GM12878 (cell line): ENCODE measurements around the gene GNPTG. TPM values are rescaled to one million over a fixed set of nuclear protein-coding genes. Genes with fewer than 3 reads are reported as not detected.

ENCODE experiments used
- ATAC-seq: fragments of 200-7000 bp; cut with Tn5 transposase; 3 replicates; pipeline ENCODE4 v1.9.1; 2020; ENCODE audit warnings: mild to moderate bottlenecking, moderate library complexity
- BruUV-seq: library from RNA; stranded (reverse); fragments of 400-500 nt; replicated peaks from 2 replicates; lab custom pipeline; 2021; lab: Mats Ljungman, UMichigan
- CTCF ChIA-PET: fragments of 300-600 bp; sonication (Branson Sonifier 250); formaldehyde crosslinking; extraction: SDS; loops from one replicate; lab custom pipeline; 2021; ENCODE audit warnings: inconsistent platforms; lab: Yijun Ruan, JAX
- POLR2A ChIA-PET: fragments of 350-600 bp; formaldehyde crosslinking; extraction: SDS; loops from one replicate; lab custom pipeline; 2021; ENCODE audit warnings: inconsistent platforms; lab: Charles Lee
- RAD21 ChIA-PET: fragments of 300-600 bp; sonication (Branson Sonifier 250); formaldehyde crosslinking; loops from one replicate; lab custom pipeline; 2023; ENCODE audit warnings: antibody characterized with exemption; ENCODE audit not compliant: unreplicated experiment; lab: Charles Lee
- SMC1A ChIA-PET: fragments of 300-600 bp; sonication (Branson Sonifier 250); formaldehyde crosslinking; loops from one replicate; lab custom pipeline; 2023; ENCODE audit not compliant: unreplicated experiment, uncharacterized antibody; lab: Charles Lee
- DNase-seq: peaks from one replicate; pipeline ENCODE4 v3.0.0-alpha.2; 2011; ENCODE audit warnings: low read depth, low spot score
- FAIRE-seq: peaks from 3 replicates; lab custom pipeline; 2011; peaks lifted over from hg19 to GRCh38; lab: Jason Lieb, UNC
- H2AFZ ChIP-seq: 2 replicates; pipeline ENCODE4 v1.6.0; 2011; ENCODE audit warnings: low read depth, low read length, control low read depth; ENCODE audit not compliant: control insufficient read depth
- H3K27ac ChIP-seq: 2 replicates; pipeline ENCODE4 v1.5.1; 2011; ENCODE audit warnings: control low read depth; ENCODE audit not compliant: control insufficient read depth, insufficient read depth
- H3K27me3 ChIP-seq, 2 experiments: replicated peaks in 1 of 2; 2 replicates each; pipeline versions ENCODE4 v1.6.0 to v1.6.1; 2011; ENCODE audit warnings: low read length in 1 of 2; ENCODE audit not compliant: control insufficient read depth in 2 of 2, insufficient read depth in 2 of 2
- H3K36me3 ChIP-seq, 2 experiments: 2 replicates each; pipeline ENCODE4 v1.5.1; 2011; ENCODE audit warnings: low read length in 1 of 2; ENCODE audit not compliant: control insufficient read depth in 2 of 2, insufficient read depth in 2 of 2
- H3K4me1 ChIP-seq: 2 replicates; pipeline ENCODE4 v1.6.1; 2011; ENCODE audit warnings: mild to moderate bottlenecking, low read length, moderate library complexity, mixed read lengths; ENCODE audit not compliant: control insufficient read depth, insufficient read depth
- H3K4me2 ChIP-seq: 2 replicates; pipeline ENCODE4 v1.6.0; 2011; ENCODE audit warnings: control low read depth; ENCODE audit not compliant: control insufficient read depth, insufficient read depth
- H3K4me3 ChIP-seq: fragments of 200-600 bp; sonication (generic); 2 replicates; pipeline ENCODE4 v1.5.1; 2016
- H3K79me2 ChIP-seq: 2 replicates; pipeline ENCODE4 v1.6.0; 2011; ENCODE audit warnings: low read length; ENCODE audit not compliant: control insufficient read depth, insufficient read depth
- H3K9ac ChIP-seq: 2 replicates; pipeline ENCODE4 v1.8.0; 2011; ENCODE audit warnings: low read length, control low read depth, mixed read lengths; ENCODE audit not compliant: control insufficient read depth, insufficient read depth
- H3K9me3 ChIP-seq: replicated peaks from 3 replicates; pipeline ENCODE4 v1.5.1; 2011; ENCODE audit warnings: mild to moderate bottlenecking, low read length; ENCODE audit not compliant: control insufficient read depth, insufficient read depth
- H4K20me1 ChIP-seq: 2 replicates; pipeline ENCODE4 v1.6.0; 2011; ENCODE audit not compliant: control insufficient read depth, insufficient read depth
- BHLHE40 ChIP-seq, 2 experiments: fragments of 450-650 bp in 1 of 2; IDR thresholded peaks; 2 replicates each; pipeline ENCODE4 v1.6.1; 2011 to 2017; ENCODE audit warnings: low read depth in 2 of 2, borderline replicate concordance in 1 of 2, improper control_type of control experiment in 1 of 2, low read length in 1 of 2, mild to moderate bottlenecking in 1 of 2
- FOXK2 ChIP-seq: fragments of 450-650 bp; IDR thresholded peaks from 2 replicates; pipeline ENCODE4 v1.6.1; 2017; ENCODE audit warnings: mild to moderate bottlenecking, moderate library complexity
- FOXM1 ChIP-seq: IDR thresholded peaks from 2 replicates; pipeline ENCODE4 v1.6.1; 2012; ENCODE audit warnings: low read depth, mild to moderate bottlenecking, inconsistent platforms, low read length, moderate library complexity
- GATAD2B ChIP-seq: fragments of 450-650 bp; conservative IDR thresholded peaks from 2 replicates; pipeline ENCODE4 v1.6.1; 2017; ENCODE audit warnings: low read depth, mild to moderate bottlenecking, moderate library complexity
- HDAC6 ChIP-seq: fragments of 200-600 bp; sonication (generic); IDR thresholded peaks from one replicate; pipeline ENCODE4 v1.8.0; 2017; ENCODE audit warnings: antibody characterized with exemption; ENCODE audit not compliant: unreplicated experiment
- NFXL1 ChIP-seq: fragments of 450-650 bp; IDR thresholded peaks from 2 replicates; pipeline ENCODE4 v1.6.1; 2017; ENCODE audit warnings: antibody characterized with exemption, mild to moderate bottlenecking, borderline replicate concordance
- RAD21 ChIP-seq: IDR thresholded peaks from 2 replicates; pipeline ENCODE4 v1.6.1; 2011; ENCODE audit warnings: mild to moderate bottlenecking, low read depth, low read length, moderate library complexity; ENCODE audit not compliant: insufficient read depth
- SREBF2 ChIP-seq: IDR thresholded peaks from 2 replicates; pipeline ENCODE4 v1.6.1; 2012; ENCODE audit warnings: mild to moderate bottlenecking, low read length
- TARDBP ChIP-seq: IDR thresholded peaks from 2 replicates; pipeline ENCODE4 v1.6.1; 2016; ENCODE audit warnings: borderline replicate concordance
- ZBED1 ChIP-seq: IDR thresholded peaks from 2 replicates; pipeline ENCODE4 v1.6.1; 2016; ENCODE audit warnings: borderline replicate concordance
- ZNF274 ChIP-seq: IDR thresholded peaks from one replicate; pipeline ENCODE4 v1.8.0; 2011; ENCODE audit not compliant: insufficient read length, insufficient read depth
- ZZZ3 ChIP-seq: IDR thresholded peaks from 2 replicates; pipeline ENCODE4 v1.6.1; 2011; ENCODE audit warnings: low read depth; ENCODE audit not compliant: control insufficient read depth, insufficient read length
- WGBS: methylation state at CpG from one replicate; pipeline ENCODE4 v1.1.6; 2016; ENCODE audit warnings: low lambda C conversion rate; ENCODE audit not compliant: insufficient replicate concordance, insufficient coverage; ENCODE audit errors: missing lambda C conversion rate; 5-methylcytosine and 5-hydroxymethylcytosine counted together
- in situ Hi-C: fragments of 300-500 bp; cut with MboI; formaldehyde crosslinking; loops from 9 replicates; pipeline ENCODE4 v1.14.3; 2018; ENCODE audit warnings: mixed read lengths
- intact Hi-C: fragments of 100-400 bp; cut with micrococcal nuclease; formaldehyde crosslinking; loops from one replicate; pipeline ENCODE4 v1.14.2; 2022; ENCODE audit not compliant: unreplicated experiment
- polyA plus RNA-seq, 11 experiments: library from polyadenylated mRNA; depleted of rRNA in 4 of 11; unstranded in 6 of 11; stranded (reverse) in 5 of 11; fragments of >200 nt; fragmentation: Nextera tagmentation in 4 of 11; fragmentation: Illumina TruSeq in 1 of 11; extraction: Ambion mirVana in 4 of 11; extraction: Trizol in 1 of 11; gene quantifications; 1 replicate in 1 of 11; 2 replicates in 10 of 11; pipeline versions ENCODE4 v1.2.1 to v1.2.3, GENCODE V29; 2011 to 2016; ENCODE audit warnings: inconsistent platforms in 2 of 11, missing spikeins in 2 of 11, low read depth in 1 of 11
- total RNA-seq, 4 experiments: library from RNA; depleted of rRNA in 3 of 4; stranded (reverse); fragments of >200 nt in 3 of 4; fragmentation: Illumina TruSeq in 1 of 4; extraction: Trizol in 1 of 4; gene quantifications; 2 replicates each; pipeline versions ENCODE4 v1.2.1 to v1.2.3, GENCODE V29; 2013 to 2021

Gene GNPTG
- total and polyA plus RNA-seq, 10 of the 15 experiments (the other 5 are each of a cell fraction or from before 2014, with no cell fraction given): 0.80 to 32.6 (median 20.9) TPM

DNA sequence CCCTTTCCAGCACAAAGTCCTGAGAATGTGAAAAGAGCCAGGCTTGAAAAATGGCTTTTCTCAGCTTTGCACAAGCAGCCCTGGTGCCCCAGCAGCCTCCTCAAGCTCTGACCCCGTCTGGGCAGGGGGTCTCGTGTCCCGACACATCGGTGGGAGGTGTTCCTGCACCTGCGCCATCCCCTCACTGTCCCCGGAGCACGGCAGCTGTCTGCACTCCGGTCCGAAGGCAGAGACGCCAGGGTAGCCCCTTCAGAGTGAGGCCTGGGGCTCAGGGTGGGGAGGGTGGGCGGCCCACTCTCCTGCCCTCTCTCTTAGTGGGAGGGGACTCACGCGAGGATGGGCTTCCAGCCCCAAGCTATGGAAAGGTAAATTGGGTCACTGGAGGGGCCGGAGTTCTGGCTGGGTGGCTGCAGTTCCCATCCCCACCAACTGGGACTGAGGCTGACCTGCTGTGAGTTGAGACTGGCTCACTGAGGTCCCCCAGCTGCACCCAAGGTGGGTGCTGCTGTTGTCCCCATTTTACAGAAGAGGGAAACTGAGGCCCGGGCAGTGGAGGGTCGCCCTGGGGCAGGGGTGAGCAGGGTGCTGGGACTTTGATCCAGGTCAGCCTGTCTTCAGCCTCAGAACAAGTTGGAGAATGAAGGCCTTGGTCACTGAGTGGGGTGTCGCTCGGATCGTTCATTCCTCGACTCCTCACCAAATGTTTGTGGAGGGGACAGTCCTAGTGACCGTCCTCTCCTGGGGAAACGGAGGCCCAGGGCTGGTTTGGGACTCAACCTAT lies 20.6 kb upstream of the GNPTG start:
- ATAC-seq (peak; percentile 17), FAIRE-seq (no peak), DNase-seq (no peak)
- CTCF ChIA-PET: interaction anchor here (0.6 kb wide), 1 partner anchor 150 kb away, joined by 3 read pairs; no protein-coding TSS in a partner anchor
- RAD21 ChIA-PET: no interaction called here
- intact Hi-C loops (no loop called here), in situ Hi-C loops (no loop called here)
- H3K36me3 ChIP-seq: no peaks in the 10 kb centered on the region
- SMC1A ChIA-PET: no interaction called here
- no peak overlapping the region for H2AFZ ChIP-seq
- H3K27ac ChIP-seq: no peak overlapping the region
- 39% methylated on average over 21 of the region's 22 CpGs for WGBS
- TF ChIP-seq ZBED1 (no peak), NFXL1 (0 out of 2 replicates have a peak, but pooled peaks have one; percentile 5)
- POLR2A ChIA-PET: interaction anchor here (0.5 to 1.0 kb wide), 2 partner anchors 11 to 38 kb away, joined by 3 to 6 read pairs; no protein-coding TSS in a partner anchor
- 0 out of 2 replicates have a peak overlapping the region, but pooled peaks have one; percentile 22 for H3K4me3 ChIP-seq
- H3K4me2 ChIP-seq: peak overlapping the region; percentile 40
- no peak overlapping the region for H3K9ac ChIP-seq
- H3K27me3 ChIP-seq: peaks cover 5 to 14% of the 10 kb centered on the region in 2 experiments; a peak in 3 of 4 replicates
- no TSS peak for BruUV-seq
- H4K20me1 ChIP-seq: no peaks in the 10 kb centered on the region
- H3K79me2 ChIP-seq: no peaks in the 10 kb centered on the region
- H3K4me1 ChIP-seq: peaks cover 9% of the 10 kb centered on the region; the same call in 1 of the 2 replicates
- H3K9me3 ChIP-seq: peaks cover 2% of the 10 kb centered on the region; the same call in 2 of the 3 replicates

DNA sequence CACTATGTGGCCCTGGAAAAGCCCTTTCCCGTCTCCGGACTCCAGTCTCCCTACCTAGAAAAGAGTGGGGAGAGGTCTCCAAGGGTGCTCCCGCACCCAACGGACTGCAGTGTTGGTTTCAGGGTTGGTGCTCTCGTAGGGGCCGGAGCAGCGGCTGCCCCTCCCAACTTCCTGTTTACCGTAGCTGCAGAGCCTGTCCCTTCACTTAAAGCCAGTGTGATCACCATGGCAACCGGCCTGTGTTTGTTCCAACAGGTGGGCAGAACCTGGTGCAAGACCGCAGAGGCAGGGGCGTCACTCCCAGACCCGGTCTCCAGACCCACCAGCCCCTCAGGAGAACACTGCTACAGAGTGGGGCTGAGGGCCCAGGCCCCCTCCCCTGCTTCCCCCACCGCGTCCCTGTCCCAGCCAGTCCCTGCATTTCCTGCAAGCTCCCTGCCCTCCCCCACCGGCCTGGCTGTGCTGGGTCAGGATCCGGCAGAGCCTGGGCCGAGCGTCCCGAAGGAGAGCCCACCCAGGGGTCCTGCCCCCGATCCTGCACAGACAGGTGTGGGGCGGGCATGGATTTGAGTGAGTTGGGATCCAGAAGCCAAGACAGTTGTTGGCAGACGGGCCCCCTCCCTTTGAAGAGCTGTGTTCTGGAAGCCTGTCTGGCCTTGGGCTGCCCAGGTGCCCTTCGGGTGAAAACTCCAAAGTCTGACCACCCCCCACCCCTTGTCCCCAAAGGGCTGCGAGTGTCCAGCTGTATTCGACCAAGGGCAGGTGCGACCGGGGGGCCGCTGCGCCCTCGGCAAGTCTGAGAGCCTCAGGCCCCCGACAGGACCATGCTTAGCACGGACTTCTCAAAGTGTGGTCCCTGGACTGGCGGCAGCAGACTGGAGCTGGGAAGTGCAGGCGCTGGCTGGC lies 19.8 kb upstream of the GNPTG start:
- H3K9ac ChIP-seq: no peak overlapping the region
- CTCF ChIA-PET: no interaction called here
- ATAC-seq (peak; percentile 87), FAIRE-seq (no peak), DNase-seq (peak; percentile 39)
- peaks cover 5 to 14% of the 10 kb centered on the region in 2 experiments; a peak in 3 of 4 replicates for H3K27me3 ChIP-seq
- H3K4me3 ChIP-seq: 0 out of 2 replicates have a peak overlapping the region, but pooled peaks have one; percentile 22
- peaks cover 2% of the 10 kb centered on the region; the same call in 2 of the 3 replicates for H3K9me3 ChIP-seq
- SMC1A ChIA-PET: interaction anchor here (0.6 kb wide), 1 partner anchor 269 kb away, joined by 3 read pairs; no protein-coding TSS in a partner anchor
- H3K27ac ChIP-seq: no peak overlapping the region
- peak overlapping the region; percentile 40 for H3K4me2 ChIP-seq
- no peaks in the 10 kb centered on the region for H3K36me3 ChIP-seq
- no peaks in the 10 kb centered on the region for H4K20me1 ChIP-seq
- H3K4me1 ChIP-seq: peaks cover 9% of the 10 kb centered on the region; the same call in 1 of the 2 replicates
- 3% methylated on average over 33 of the region's 34 CpGs for WGBS
- intact Hi-C loops (no loop called here), in situ Hi-C loops (no loop called here)
- no TSS peak for BruUV-seq
- H2AFZ ChIP-seq: no peak overlapping the region
- POLR2A ChIA-PET: interaction anchor here (0.5 kb wide), 1 partner anchor 37 kb away, joined by 6 read pairs; no protein-coding TSS in a partner anchor
- no peaks in the 10 kb centered on the region for H3K79me2 ChIP-seq
- RAD21 ChIA-PET: no interaction called here
- TF ChIP-seq HDAC6 (no peak), ZNF274 (no peak), FOXM1 (no peak), FOXK2 (peak; percentile 78), BHLHE40 (IDR thresholded peaks at IDR 0.05; ENCODE audit: borderline replicate concordance in 1 of 2, low read depth in 2 of 2, low read length in 1 of 2) (peak in 1 of 2 experiments; percentile 20; a peak in 1 of 4 replicates), RAD21 (no peak), SREBF2 (no peak), ZZZ3 (no peak), GATAD2B (0 out of 2 replicates have a peak, but pooled peaks have one; percentile 36), TARDBP (no peak)
